Large intestine (tissue), 3 donors: ENCODE measurements around the gene ZNF865. TPM values are rescaled to one million over a fixed set of nuclear protein-coding genes. Genes with fewer than 3 reads are reported as not detected.

ENCODE experiments used
- DNase-seq, 2 donors: peaks; one replicate each; pipeline versions ENCODE4 v3.0.0 to v3.0.0-alpha.2; 2013
- H3K27ac ChIP-seq: one replicate; pipeline ENCODE4 v1.5.1; 2013; ENCODE audit warnings: low read length
- H3K27me3 ChIP-seq: 2 replicates; pipeline ENCODE4 v1.6.1; 2013; ENCODE audit warnings: low read length; ENCODE audit not compliant: control insufficient read depth, insufficient read depth
- H3K36me3 ChIP-seq: 2 replicates; pipeline ENCODE4 v1.6.1; 2013; ENCODE audit warnings: low read length; ENCODE audit not compliant: control insufficient read depth, insufficient read depth
- H3K4me1 ChIP-seq: one replicate; pipeline ENCODE4 v1.6.1; 2013; ENCODE audit warnings: low read length; ENCODE audit not compliant: control insufficient read depth, insufficient read depth
- H3K4me3 ChIP-seq: one replicate; pipeline ENCODE4 v1.5.1; 2013; ENCODE audit warnings: low read length
- H3K9me3 ChIP-seq: one replicate; pipeline ENCODE4 v1.6.1; 2013; ENCODE audit warnings: mild to moderate bottlenecking, low read depth, low read length, moderate library complexity; ENCODE audit not compliant: control insufficient read depth
- WGBS: methylation state at CpG from one replicate; pipeline ENCODE4 v1.1.5; 2013; ENCODE audit warnings: low lambda C conversion rate; ENCODE audit not compliant: insufficient coverage; 5-methylcytosine and 5-hydroxymethylcytosine counted together
- polyA plus RNA-seq: library from polyadenylated mRNA; unstranded; fragments of 120-200 nt; gene quantifications from one replicate; pipeline ENCODE4 v1.2.1, GENCODE V29; 2013

The ZNF865 gene
- polyA plus RNA-seq, 1 donor, result 10.4 TPM

GRCh38 chr19:55605207-55605636 is 225 bp upstream of the ZNF865 start:
- Histone ChIP-seq H3K27ac (peak overlapping the region; percentile 98), H3K4me1 (peaks cover 9% of the 10 kb centered on the region), H3K36me3 (peaks cover 14% of the 10 kb centered on the region), H3K9me3 (peaks cover 3% of the 10 kb centered on the region), H3K4me3 (peak overlapping the region; percentile 94), H3K27me3 (no peaks in the 10 kb centered on the region)
- peak; percentile 97 to 98 for DNase-seq
- no CpG with 5 or more reads among the region's 43 CpGs for WGBS

- H3K9me3 ChIP-seq, result peaks cover 3% of the 10 kb centered on the region
- peak overlapping the region; percentile 92 for H3K27ac ChIP-seq
- H3K27me3 ChIP-seq, result no peaks in the 10 kb centered on the region
- H3K36me3 ChIP-seq, result peaks cover 20% of the 10 kb centered on the region
- WGBS, result no CpG with 5 or more reads among the region's 12 CpGs
- peaks cover 5% of the 10 kb centered on the region for H3K4me1 ChIP-seq
- H3K4me3 ChIP-seq, result peak overlapping the region; percentile 94
- no peak for DNase-seq
Observed at GRCh38 chr19:55606471-55606787, 982 bp downstream of the ZNF865 start.

GRCh38 chr19:55606817-55607216 is 1.4 kb downstream of the ZNF865 start:
- 94% methylated on average over 4 of the region's 9 CpGs for WGBS
- DNase-seq, result no peak
- H3K4me1 ChIP-seq, result peaks cover 5% of the 10 kb centered on the region
- no peak overlapping the region for H3K4me3 ChIP-seq
- peaks cover 22% of the 10 kb centered on the region for H3K36me3 ChIP-seq
- no peak overlapping the region for H3K27ac ChIP-seq
- peaks cover 3% of the 10 kb centered on the region for H3K9me3 ChIP-seq
- H3K27me3 ChIP-seq, result no peaks in the 10 kb centered on the region

DNA sequence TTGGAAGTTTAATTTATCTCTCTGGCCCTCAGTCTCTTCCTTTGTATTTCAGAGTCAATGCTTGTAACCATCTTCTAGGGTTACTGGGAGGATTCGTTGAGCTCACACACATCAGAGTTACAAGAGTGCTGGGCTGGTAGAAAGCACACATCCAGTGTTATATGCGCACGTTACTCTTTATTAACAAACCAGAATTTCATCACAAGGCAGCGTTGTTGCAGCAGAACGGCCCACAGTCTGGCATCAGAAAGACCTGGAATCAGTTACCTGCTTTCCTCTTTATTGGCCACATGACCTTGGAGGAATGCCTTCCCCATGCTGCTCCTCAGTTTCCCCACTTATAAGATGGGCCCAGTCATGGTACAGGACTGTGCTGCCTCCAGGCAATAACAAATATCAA is 3.9 kb downstream of the ZNF865 start:
- Histone ChIP-seq H3K27ac (no peak overlapping the region), H3K9me3 (no peaks in the 10 kb centered on the region), H3K4me1 (peaks cover 5% of the 10 kb centered on the region), H3K36me3 (peaks cover 22% of the 10 kb centered on the region), H3K27me3 (no peaks in the 10 kb centered on the region), H3K4me3 (no peak overlapping the region)
- 100% methylated on average over 2 of the region's 5 CpGs for WGBS
- no peak for DNase-seq

DNA sequence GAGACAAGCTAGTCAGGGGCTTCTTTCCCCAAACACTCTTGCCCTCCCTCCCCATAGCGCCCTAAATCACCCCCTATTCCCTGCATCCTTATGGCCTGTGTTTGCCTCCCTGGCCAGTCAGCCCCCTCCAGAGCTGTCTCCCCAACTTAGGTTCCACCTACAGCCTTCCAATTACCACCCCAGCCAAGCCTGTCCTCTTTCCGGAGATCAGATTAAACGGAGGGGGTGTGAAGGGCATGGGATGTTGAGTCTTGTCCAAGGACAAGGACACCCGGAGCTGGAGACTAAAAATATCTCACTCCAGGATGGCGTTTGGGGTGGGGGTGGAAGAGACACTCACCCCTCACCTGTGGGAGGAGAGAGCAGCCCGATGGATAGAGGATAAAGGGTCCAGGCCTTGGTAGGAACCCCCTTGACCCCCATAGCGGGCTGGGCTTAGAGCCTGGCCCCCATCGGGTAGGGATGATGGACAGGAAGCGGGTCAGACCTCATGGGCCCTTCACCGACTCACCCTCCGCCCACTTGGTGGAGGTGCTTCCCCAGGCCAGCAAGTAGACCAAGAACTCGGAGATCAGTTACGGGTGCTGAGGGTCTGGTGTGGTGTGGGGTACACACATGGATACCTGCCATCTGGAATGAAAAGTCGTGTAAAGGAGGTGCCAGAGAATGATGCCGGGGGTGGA is 6.0 kb downstream of the ZNF865 start:
- Histone ChIP-seq H3K27ac (no peak overlapping the region), H3K4me1 (no peaks in the 10 kb centered on the region), H3K9me3 (peaks cover 7% of the 10 kb centered on the region), H3K36me3 (peaks cover 27% of the 10 kb centered on the region), H3K4me3 (no peak overlapping the region), H3K27me3 (no peaks in the 10 kb centered on the region)
- WGBS, result no CpG with 5 or more reads among the region's 15 CpGs
- no peak for DNase-seq

- Histone ChIP-seq H3K36me3 (peaks cover 30% of the 10 kb centered on the region), H3K27me3 (no peaks in the 10 kb centered on the region), H3K4me3 (no peak overlapping the region), H3K9me3 (peaks cover 7% of the 10 kb centered on the region), H3K27ac (no peak overlapping the region), H3K4me1 (no peaks in the 10 kb centered on the region)
- WGBS, result 100% methylated on average over 1 of the region's 3 CpGs
- no peak for DNase-seq
Observed at GRCh38 chr19:55611983-55612645, 6.7 kb downstream of the ZNF865 start.

- Histone ChIP-seq H3K36me3 (peaks cover 34% of the 10 kb centered on the region), H3K4me3 (no peak overlapping the region), H3K4me1 (no peaks in the 10 kb centered on the region), H3K9me3 (peaks cover 7% of the 10 kb centered on the region), H3K27ac (no peak overlapping the region), H3K27me3 (no peaks in the 10 kb centered on the region)
- WGBS, result no CpG with 5 or more reads among the region's 27 CpGs
- no peak for DNase-seq
Observed at GRCh38 chr19:55613396-55613795, 7.9 kb downstream of the ZNF865 start.

GRCh38 chr19:55613930-55614710 is 8.7 kb downstream of the ZNF865 start:
- H3K36me3 ChIP-seq, result peaks cover 34% of the 10 kb centered on the region
- WGBS, result 97% methylated on average over 5 of the region's 75 CpGs
- H3K27ac ChIP-seq, result no peak overlapping the region
- H3K4me1 ChIP-seq, result no peaks in the 10 kb centered on the region
- H3K9me3 ChIP-seq, result peaks cover 7% of the 10 kb centered on the region
- no peak for DNase-seq
- no peaks in the 10 kb centered on the region for H3K27me3 ChIP-seq
- no peak overlapping the region for H3K4me3 ChIP-seq

DNA sequence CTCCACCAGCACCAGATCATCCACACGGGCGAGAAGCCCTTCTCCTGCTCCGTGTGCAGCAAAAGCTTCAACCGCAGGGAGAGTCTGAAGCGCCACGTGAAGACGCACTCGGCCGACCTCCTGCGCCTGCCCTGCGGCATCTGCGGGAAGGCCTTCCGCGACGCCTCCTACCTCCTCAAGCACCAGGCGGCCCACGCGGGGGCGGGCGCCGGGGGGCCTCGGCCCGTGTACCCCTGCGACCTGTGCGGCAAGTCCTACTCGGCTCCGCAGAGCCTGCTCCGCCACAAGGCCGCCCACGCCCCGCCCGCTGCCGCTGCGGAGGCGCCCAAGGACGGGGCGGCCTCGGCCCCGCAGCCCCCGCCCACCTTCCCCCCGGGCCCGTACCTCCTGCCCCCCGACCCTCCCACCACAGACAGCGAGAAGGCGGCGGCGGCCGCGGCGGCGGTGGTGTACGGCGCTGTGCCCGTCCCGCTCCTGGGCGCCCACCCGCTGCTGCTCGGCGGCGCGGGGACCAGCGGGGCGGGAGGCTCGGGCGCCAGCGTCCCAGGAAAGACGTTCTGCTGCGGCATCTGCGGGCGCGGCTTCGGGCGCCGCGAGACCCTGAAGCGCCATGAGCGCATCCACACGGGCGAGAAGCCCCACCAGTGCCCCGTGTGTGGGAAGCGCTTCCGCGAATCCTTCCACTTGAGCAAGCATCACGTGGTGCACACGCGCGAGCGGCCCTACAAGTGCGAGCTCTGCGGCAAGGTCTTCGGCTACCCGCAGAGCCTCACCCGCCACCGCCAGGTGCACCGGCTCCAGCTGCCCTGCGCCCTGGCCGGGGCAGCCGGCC is 9.5 kb downstream of the ZNF865 start:
- peaks cover 26% of the 10 kb centered on the region for H3K36me3 ChIP-seq
- DNase-seq, result no peak
- H3K27me3 ChIP-seq, result no peaks in the 10 kb centered on the region
- no CpG with 5 or more reads among the region's 98 CpGs for WGBS
- H3K9me3 ChIP-seq, result peaks cover 7% of the 10 kb centered on the region
- H3K4me1 ChIP-seq, result no peaks in the 10 kb centered on the region
- H3K4me3 ChIP-seq, result no peak overlapping the region
- no peak overlapping the region for H3K27ac ChIP-seq
